ENCODE data around the gene TSGA10IP.

Gene TSGA10IP

DNA sequence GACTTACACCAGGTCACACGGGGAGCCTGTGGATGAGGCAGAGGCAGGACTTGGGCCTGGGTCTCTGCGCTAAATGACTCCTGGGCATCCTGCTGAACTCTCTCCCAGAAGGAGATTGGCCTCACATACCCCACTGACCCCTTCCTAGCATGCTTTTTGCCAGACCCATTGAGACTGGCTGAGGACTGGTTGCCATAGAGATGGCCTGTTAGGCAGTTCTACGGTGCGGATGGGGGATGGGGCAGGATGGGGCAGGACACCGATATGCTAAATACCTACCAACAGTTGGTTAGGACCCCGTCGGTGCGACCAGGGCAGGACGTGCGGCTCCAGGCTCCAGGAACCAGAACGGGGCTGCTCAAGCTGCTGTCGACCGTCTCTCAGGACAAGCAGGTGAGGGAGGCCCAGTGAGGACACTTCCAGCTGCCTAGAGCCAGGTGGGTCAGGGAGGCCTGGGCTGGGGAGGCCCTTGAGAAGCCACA, at the start of gene TSGA10IP:
TSS of gene TSGA10IP (plus strand) at position 51 of the 482 bp plus-strand sequence. CDS start at position 247, 196 bp downstream.
- no peaks in the 10 kb centered on the region for H3K27me3 ChIP-seq (ENCODE audit: insufficient read depth, low read length)
- H2AFZ ChIP-seq (ENCODE audit: low read length, unreplicated experiment): no peak within 1 kb of the TSS
- H3K79me2 ChIP-seq (ENCODE audit: control insufficient read depth, insufficient read depth, low read length, unreplicated experiment): no peaks in the 10 kb centered on the region
- H3K36me3 ChIP-seq (ENCODE audit: insufficient read depth, low read length): no peaks in the 10 kb centered on the region
- no peak within 1 kb of the TSS for H3K4me3 ChIP-seq (ENCODE audit: low read depth, low read length)
- peaks cover 12% of the 10 kb centered on the region for H3K4me1 ChIP-seq (ENCODE audit: control insufficient read depth, insufficient read depth, low read length, unreplicated experiment)
- H3K27ac ChIP-seq (ENCODE audit: low read depth, low read length): no peak within 1 kb of the TSS

DNA sequence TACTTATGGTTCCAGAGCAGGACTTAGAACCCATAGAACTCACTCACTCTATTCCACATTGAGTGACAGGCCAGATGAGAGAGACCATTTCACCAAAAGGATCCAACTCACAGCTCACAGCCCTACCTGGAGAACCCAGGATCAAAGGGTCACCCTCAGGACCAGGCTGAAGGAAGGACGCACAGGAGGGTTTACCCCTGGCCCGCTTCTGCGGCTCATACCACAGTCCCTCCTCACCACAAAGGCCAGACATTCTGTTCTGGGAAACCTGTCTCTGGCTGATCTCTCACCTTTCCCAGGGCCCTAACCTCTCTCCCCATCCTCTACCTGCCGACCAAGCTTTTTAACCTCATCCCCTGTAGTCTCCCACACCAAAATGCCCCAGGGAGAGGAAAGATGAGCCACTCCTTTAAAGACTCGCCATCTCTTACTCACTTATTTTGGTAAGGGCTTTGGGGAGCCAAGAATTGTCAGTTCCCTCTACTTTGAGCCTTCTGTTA, 49.7 kb upstream of the TSGA10IP start:
- Histone ChIP-seq H3K27ac (ENCODE audit: low read depth, low read length) (peak overlapping the region; percentile 91), H3K4me1 (ENCODE audit: control insufficient read depth, insufficient read depth, low read length, unreplicated experiment) (peaks cover 49% of the 10 kb centered on the region), H3K27me3 (ENCODE audit: insufficient read depth, low read length) (no peaks in the 10 kb centered on the region), H2AFZ (ENCODE audit: low read length, unreplicated experiment) (no peak overlapping the region), H3K36me3 (ENCODE audit: insufficient read depth, low read length) (peaks cover 40% of the 10 kb centered on the region), H3K4me3 (ENCODE audit: low read depth, low read length) (peak overlapping the region; percentile 85), H3K79me2 (ENCODE audit: control insufficient read depth, insufficient read depth, low read length, unreplicated experiment) (peaks cover 64% of the 10 kb centered on the region)

DNA sequence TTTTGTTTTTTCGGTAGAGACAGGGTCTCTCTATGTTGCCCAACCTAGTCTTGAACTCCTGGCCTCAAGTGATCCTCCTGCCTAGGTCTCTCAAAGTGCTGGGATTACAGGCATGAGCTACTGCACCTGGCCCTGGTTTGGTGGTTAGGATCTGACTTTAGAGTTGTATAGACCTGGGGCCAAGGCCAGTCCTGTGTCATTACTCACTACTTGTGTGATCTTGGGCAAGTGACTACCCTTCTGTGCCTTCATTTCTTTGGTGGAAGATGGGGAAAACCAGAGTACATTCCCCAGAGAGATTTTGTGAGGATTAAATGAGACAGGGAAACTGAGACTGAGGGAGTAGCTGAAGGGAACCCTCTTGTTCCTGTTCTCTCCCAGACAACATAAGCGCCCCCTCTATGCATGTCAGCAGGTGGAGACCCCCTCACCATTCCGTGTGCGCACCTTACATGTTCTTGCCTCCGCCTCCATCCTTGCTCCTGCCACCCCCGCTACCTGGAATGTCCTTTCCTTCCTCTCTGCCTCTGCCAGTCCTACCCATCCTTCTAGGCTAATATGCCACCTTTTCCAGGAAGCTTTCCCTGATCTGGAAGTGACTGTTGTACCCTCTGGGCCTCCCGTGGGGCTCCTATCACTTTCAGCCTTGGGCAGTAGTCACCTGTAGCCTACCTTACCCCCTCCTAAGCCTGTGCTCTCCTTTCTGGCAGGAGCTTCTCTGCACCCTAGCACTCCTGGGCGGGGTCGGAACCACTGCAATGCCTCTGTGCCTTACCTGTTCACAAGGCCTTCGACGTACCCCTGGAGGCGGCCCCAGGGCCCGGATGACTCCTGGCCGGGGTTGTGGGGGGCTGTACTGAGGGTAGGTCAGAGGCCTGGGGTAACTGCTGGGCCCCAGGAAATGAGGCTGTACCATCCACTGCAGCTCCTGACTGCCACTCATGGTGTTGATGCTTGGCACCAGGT, 49.0 kb upstream of the TSGA10IP start:
- Histone ChIP-seq H3K4me1 (ENCODE audit: control insufficient read depth, insufficient read depth, low read length, unreplicated experiment) (peaks cover 56% of the 10 kb centered on the region), H3K79me2 (ENCODE audit: control insufficient read depth, insufficient read depth, low read length, unreplicated experiment) (peaks cover 69% of the 10 kb centered on the region), H3K27ac (ENCODE audit: low read depth, low read length) (peak overlapping the region; percentile 91), H2AFZ (ENCODE audit: low read length, unreplicated experiment) (no peak overlapping the region), H3K27me3 (ENCODE audit: insufficient read depth, low read length) (no peaks in the 10 kb centered on the region), H3K4me3 (ENCODE audit: low read depth, low read length) (peak overlapping the region; percentile 85), H3K36me3 (ENCODE audit: insufficient read depth, low read length) (peaks cover 40% of the 10 kb centered on the region)

DNA sequence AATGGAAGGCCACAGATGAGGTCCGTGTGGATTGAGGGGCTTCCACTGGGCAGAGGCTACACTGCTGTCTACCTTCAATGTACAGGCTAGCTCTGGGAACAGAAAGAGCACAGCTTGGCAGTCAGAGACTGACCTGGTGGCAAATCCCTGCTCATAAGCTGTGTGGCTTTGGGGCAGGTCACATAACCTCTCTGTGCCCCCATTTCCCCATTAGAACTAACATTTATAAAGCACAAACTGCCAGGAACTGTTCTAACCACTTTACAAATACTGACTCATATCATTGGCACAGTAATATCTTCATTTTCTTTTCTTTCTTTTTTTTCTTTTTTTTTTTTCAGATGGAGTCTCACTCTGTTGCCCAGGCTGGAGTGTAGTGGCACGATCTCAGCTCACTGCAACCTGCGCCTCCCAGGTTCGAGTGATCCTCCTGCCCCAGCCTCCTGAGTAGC, 48.2 kb upstream of the TSGA10IP start:
- Histone ChIP-seq H3K4me1 (ENCODE audit: control insufficient read depth, insufficient read depth, low read length, unreplicated experiment) (peaks cover 62% of the 10 kb centered on the region), H3K36me3 (ENCODE audit: insufficient read depth, low read length) (peaks cover 40% of the 10 kb centered on the region), H3K79me2 (ENCODE audit: control insufficient read depth, insufficient read depth, low read length, unreplicated experiment) (peaks cover 75% of the 10 kb centered on the region), H2AFZ (ENCODE audit: low read length, unreplicated experiment) (no peak overlapping the region), H3K4me3 (ENCODE audit: low read depth, low read length) (peak overlapping the region; percentile 85), H3K27ac (ENCODE audit: low read depth, low read length) (peak overlapping the region; percentile 91), H3K27me3 (ENCODE audit: insufficient read depth, low read length) (no peaks in the 10 kb centered on the region)

DNA sequence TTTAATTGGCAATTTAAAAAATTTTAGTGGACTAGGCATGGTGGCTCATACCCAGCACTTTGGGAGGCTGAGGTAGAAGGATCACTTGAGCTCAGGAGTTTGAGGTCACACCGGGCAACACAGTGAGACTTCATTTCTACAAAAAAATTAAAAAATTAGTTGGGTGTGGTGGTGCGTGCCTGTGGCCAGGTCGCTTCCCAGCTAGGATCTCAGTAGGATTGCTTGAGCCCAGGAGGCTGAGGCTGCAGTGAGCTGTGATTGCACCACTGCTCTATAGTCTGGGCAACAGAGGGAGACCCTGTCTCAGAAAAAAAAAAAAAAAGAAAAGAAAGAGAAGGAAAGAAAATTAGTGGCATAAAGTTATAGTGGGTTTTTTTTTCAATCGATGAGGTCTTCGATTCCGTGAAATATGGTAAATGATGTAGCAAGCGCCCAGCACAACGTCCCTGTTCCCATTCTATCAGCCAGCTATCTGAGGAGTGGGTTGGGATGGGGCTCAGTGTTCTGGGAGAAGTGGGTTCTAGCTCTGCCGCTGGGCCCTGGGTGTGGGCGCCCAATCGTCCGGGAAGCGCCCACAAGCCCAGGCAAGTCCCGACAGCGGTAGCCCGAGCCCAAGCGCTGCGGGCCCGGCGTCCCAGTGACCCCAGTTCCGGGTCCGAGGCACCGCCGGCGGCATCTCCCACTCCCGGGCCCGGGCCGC, 46.5 kb upstream of the TSGA10IP start:
- Histone ChIP-seq H3K27ac (ENCODE audit: low read depth, low read length) (peak overlapping the region; percentile 91), H3K36me3 (ENCODE audit: insufficient read depth, low read length) (peaks cover 36% of the 10 kb centered on the region), H3K4me3 (ENCODE audit: low read depth, low read length) (peak overlapping the region; percentile 85), H3K79me2 (ENCODE audit: control insufficient read depth, insufficient read depth, low read length, unreplicated experiment) (peaks cover 69% of the 10 kb centered on the region), H3K27me3 (ENCODE audit: insufficient read depth, low read length) (no peaks in the 10 kb centered on the region), H3K4me1 (ENCODE audit: control insufficient read depth, insufficient read depth, low read length, unreplicated experiment) (peaks cover 63% of the 10 kb centered on the region), H2AFZ (ENCODE audit: low read length, unreplicated experiment) (no peak overlapping the region)

DNA sequence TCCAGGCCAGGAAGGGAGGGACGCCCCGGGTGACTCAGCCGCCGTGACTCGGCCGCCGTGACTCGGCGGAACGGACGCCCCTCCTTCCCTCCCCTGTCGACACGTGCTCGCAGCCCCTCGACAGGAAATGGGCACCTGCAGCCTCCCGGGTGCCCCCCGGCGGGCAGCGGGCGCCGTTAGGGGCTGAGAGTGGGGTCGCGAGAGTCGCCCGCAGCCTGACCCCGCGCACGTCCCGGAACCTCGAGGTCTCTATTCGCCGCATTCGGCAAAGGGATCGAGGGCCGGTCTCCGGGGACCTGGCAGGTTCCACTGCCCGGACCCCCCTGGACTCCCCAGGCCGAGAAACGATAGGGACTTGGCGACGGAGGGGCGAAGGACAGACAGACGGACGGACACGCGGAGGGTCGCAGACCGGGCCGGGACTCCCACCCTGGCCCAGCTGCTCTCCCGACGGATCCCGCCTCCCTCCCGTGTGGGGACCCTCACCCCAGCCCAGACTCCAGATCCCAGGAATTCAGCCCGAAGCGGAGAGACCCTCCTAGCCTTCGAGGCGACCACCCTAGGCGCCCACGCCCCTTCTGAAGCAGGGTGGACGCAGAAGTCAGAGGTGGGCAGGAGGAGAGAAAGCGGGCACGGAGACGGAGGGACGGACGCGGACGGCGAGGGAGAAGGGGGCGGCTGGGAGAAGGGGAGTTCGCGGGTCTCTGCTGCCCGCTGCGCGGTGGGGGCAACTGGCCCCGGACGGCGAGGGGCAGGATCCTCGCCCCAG, 45.7 kb upstream of the TSGA10IP start:
- Histone ChIP-seq H3K4me1 (ENCODE audit: control insufficient read depth, insufficient read depth, low read length, unreplicated experiment) (peaks cover 58% of the 10 kb centered on the region), H3K4me3 (ENCODE audit: low read depth, low read length) (peak overlapping the region; percentile 85), H3K27me3 (ENCODE audit: insufficient read depth, low read length) (no peaks in the 10 kb centered on the region), H2AFZ (ENCODE audit: low read length, unreplicated experiment) (no peak overlapping the region), H3K36me3 (ENCODE audit: insufficient read depth, low read length) (peaks cover 31% of the 10 kb centered on the region), H3K79me2 (ENCODE audit: control insufficient read depth, insufficient read depth, low read length, unreplicated experiment) (peaks cover 63% of the 10 kb centered on the region), H3K27ac (ENCODE audit: low read depth, low read length) (peak overlapping the region; percentile 91)

DNA sequence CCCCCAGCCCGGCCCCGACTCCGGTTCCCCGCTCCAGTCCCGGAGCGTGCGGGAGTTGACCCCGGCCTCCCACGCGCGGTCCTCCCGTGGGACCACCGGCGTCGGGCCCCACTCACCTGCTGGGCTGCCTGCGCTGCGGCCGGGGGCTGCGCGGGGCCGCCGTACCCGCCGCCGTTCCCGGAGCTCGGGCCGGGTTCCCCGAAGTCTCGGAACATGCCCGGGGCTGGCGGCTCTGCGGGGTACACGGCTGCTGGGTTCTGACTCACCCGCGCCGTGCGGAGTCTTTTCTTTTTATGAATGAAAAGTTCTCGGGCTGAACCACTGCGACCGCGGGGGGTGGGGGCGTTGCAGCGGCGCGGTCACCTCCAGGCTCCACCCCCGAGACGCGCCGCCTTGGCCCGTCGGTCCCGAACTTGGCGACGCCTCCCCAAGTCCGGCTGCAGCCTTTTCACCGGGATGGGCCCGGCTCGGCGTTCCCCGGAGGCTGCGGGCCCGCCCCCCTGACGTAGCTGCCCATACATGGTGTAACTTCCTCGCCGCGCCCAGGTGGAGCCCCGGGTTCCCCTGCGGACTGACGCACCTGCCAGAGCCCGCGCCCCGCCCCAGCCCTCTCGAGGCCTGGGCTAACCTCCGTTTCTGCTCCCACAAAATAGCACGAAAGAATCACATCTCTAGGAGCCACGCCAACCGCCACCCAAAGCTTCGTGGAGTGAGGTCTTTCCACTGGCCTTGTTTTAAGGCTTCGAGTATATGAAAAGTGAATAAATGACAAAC, 45.0 kb upstream of the TSGA10IP start, which contains the start of gene FOSL1:
TSS of gene FOSL1 (minus strand) at position 264 of the 774 bp plus-strand sequence. CDS start at position 215, 49 bp downstream.
- H3K27ac ChIP-seq (ENCODE audit: low read depth, low read length): peak within 1 kb of the TSS; percentile 91
- peaks cover 55% of the 10 kb centered on the region for H3K4me1 ChIP-seq (ENCODE audit: control insufficient read depth, insufficient read depth, low read length, unreplicated experiment)
- peaks cover 59% of the 10 kb centered on the region for H3K79me2 ChIP-seq (ENCODE audit: control insufficient read depth, insufficient read depth, low read length, unreplicated experiment)
- H2AFZ ChIP-seq (ENCODE audit: low read length, unreplicated experiment): no peak within 1 kb of the TSS
- peak within 1 kb of the TSS; percentile 85 for H3K4me3 ChIP-seq (ENCODE audit: low read depth, low read length)
- H3K36me3 ChIP-seq (ENCODE audit: insufficient read depth, low read length): peaks cover 31% of the 10 kb centered on the region
- H3K27me3 ChIP-seq (ENCODE audit: insufficient read depth, low read length): no peaks in the 10 kb centered on the region

DNA sequence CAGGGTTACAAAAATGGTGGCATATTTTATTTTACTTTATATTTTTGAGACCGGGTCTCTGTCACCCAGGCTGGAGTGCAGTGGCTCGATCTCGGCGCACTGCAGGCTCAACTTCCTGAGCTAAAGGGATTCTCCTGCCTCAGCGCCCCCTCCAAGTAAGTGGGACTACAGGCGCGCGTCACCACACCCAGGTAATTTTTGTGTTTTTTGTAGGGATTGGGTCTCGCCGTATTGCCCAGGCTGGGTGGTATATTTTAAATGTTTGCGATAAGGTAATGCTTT, 44.4 kb upstream of the TSGA10IP start:
- H3K79me2 ChIP-seq (ENCODE audit: control insufficient read depth, insufficient read depth, low read length, unreplicated experiment): peaks cover 54% of the 10 kb centered on the region
- H3K27me3 ChIP-seq (ENCODE audit: insufficient read depth, low read length): no peaks in the 10 kb centered on the region
- peak overlapping the region; percentile 85 for H3K4me3 ChIP-seq (ENCODE audit: low read depth, low read length)
- H2AFZ ChIP-seq (ENCODE audit: low read length, unreplicated experiment): no peak overlapping the region
- H3K36me3 ChIP-seq (ENCODE audit: insufficient read depth, low read length): peaks cover 25% of the 10 kb centered on the region
- peaks cover 50% of the 10 kb centered on the region for H3K4me1 ChIP-seq (ENCODE audit: control insufficient read depth, insufficient read depth, low read length, unreplicated experiment)
- H3K27ac ChIP-seq (ENCODE audit: low read depth, low read length): peak overlapping the region; percentile 91

DNA sequence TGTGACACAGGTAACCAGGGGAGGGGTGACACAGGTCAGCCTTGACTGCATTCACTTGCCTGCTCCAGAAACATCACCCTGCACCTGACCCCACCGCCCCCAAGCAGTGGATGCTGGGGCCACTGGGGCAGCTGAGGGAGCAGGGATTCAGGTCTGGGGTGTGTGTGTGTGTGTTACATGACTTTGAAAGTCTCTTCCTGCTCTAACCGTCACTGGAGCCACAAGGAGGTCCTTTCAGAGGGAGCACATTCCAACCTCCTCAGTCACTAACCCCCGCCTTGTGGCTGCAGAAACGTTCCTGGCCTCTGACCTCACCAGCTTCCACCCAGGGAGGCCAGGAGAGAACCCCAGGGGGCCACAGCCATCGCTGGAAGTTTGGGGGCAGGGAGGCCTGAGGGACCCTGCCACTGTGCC, 42.2 kb upstream of the TSGA10IP start:
- Histone ChIP-seq H3K27ac (ENCODE audit: low read depth, low read length) (peak overlapping the region; percentile 91), H3K36me3 (ENCODE audit: insufficient read depth, low read length) (peaks cover 10% of the 10 kb centered on the region), H2AFZ (ENCODE audit: low read length, unreplicated experiment) (no peak overlapping the region), H3K4me1 (ENCODE audit: control insufficient read depth, insufficient read depth, low read length, unreplicated experiment) (peaks cover 45% of the 10 kb centered on the region), H3K4me3 (ENCODE audit: low read depth, low read length) (peak overlapping the region; percentile 43; the same call in 1 of the 2 replicates), H3K79me2 (ENCODE audit: control insufficient read depth, insufficient read depth, low read length, unreplicated experiment) (peaks cover 31% of the 10 kb centered on the region), H3K27me3 (ENCODE audit: insufficient read depth, low read length) (no peaks in the 10 kb centered on the region)

All from ACC112 (cell line).